WTC11 (cell line): ENCODE results near the gene C11orf97.

Experiments
- CREB1 ChIP-seq: sonication (generic); formaldehyde crosslinking; IDR thresholded peaks from 2 replicates; pipeline ENCODE4 v1.8.0; 2023; ENCODE audit warnings: mild to moderate bottlenecking, missing genetic modification reagents
- FOXJ3 ChIP-seq: sonication (generic); formaldehyde crosslinking; IDR thresholded peaks from 2 replicates; pipeline ENCODE4 v1.9.0; 2021; ENCODE audit warnings: missing genetic modification reagents, mild to moderate bottlenecking, borderline replicate concordance
- FOXP1 ChIP-seq: sonication (generic); formaldehyde crosslinking; IDR thresholded peaks from 2 replicates; pipeline ENCODE4 v1.8.0; 2022; ENCODE audit warnings: missing genetic modification reagents, mild to moderate bottlenecking, moderate library complexity, borderline replicate concordance
- JAZF1 ChIP-seq: fragments of 250-450 bp; sonication (Bioruptor Pico); IDR thresholded peaks from 2 replicates; pipeline ENCODE4 v1.9.0; 2021; ENCODE audit warnings: moderate library complexity, mild to moderate bottlenecking, inconsistent platforms
- JUN ChIP-seq: sonication (generic); formaldehyde crosslinking; IDR thresholded peaks from 2 replicates; pipeline ENCODE4 v1.8.0; 2023; ENCODE audit warnings: mild to moderate bottlenecking, missing genetic modification reagents
- NR1H2 ChIP-seq: sonication (generic); formaldehyde crosslinking; IDR thresholded peaks from 2 replicates; pipeline ENCODE4 v1.9.0; 2021; ENCODE audit warnings: mild to moderate bottlenecking, moderate library complexity, missing genetic modification reagents
- NR3C1 ChIP-seq: sonication (generic); formaldehyde crosslinking; conservative IDR thresholded peaks from 2 replicates; pipeline ENCODE4 v1.8.1; 2023; ENCODE audit warnings: low read depth, mild to moderate bottlenecking, missing genetic modification reagents
- SMAD3 ChIP-seq: sonication (generic); formaldehyde crosslinking; IDR thresholded peaks from 2 replicates; pipeline ENCODE4 v1.8.0; 2022; ENCODE audit warnings: missing genetic modification reagents, mild to moderate bottlenecking, borderline replicate concordance
- SOX15 ChIP-seq: fragments of 250-450 bp; sonication (Bioruptor Pico); IDR thresholded peaks from 2 replicates; pipeline ENCODE4 v1.9.0; 2021; ENCODE audit warnings: mild to moderate bottlenecking
- TP53 ChIP-seq: sonication (generic); formaldehyde crosslinking; IDR thresholded peaks from 2 replicates; pipeline ENCODE4 v1.8.1; 2023; ENCODE audit warnings: mild to moderate bottlenecking, missing genetic modification reagents
- ZNF232 ChIP-seq: sonication (generic); formaldehyde crosslinking; IDR thresholded peaks from 2 replicates; pipeline ENCODE4 v1.8.0; 2022; ENCODE audit warnings: mild to moderate bottlenecking, missing genetic modification reagents
- TF ChIP-seq, protein P1 (sequence below): fragments of 200-600 bp; IDR thresholded peaks from 2 replicates; pipeline ENCODE4 v1.8.0; 2022; ENCODE audit warnings: antibody characterized with exemption
- TF ChIP-seq, protein P2 (sequence below): fragments of 250-450 bp; sonication (Bioruptor Pico); IDR thresholded peaks from 2 replicates; pipeline ENCODE4 v2.1.2; 2022; ENCODE audit warnings: mild to moderate bottlenecking, moderate library complexity
- TF ChIP-seq, protein P3 (sequence below): sonication (generic); formaldehyde crosslinking; IDR thresholded peaks from 2 replicates; pipeline ENCODE4 v1.8.0; 2022; ENCODE audit warnings: mild to moderate bottlenecking, missing genetic modification reagents

DNA sequence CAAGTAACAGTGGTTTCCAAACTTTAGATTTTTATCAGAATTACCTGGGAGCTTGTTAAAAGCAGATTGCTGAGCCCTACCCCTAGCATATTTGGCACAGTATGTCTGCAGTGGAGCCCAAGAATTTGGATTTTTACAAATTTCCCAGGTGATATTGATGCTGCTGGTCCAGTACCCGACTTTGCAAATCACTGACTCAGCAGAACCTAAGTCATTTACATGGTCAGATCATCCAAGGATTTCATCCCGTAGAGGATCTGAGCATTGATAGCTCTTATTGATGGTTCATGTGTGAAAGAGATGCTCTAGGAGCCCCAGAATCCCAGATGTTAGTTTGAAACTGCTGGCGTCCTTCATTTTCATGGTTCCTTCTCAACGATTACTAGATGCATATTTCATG, 6.0 kb downstream of the C11orf97 start:
- TF ChIP-seq, protein P1, sequence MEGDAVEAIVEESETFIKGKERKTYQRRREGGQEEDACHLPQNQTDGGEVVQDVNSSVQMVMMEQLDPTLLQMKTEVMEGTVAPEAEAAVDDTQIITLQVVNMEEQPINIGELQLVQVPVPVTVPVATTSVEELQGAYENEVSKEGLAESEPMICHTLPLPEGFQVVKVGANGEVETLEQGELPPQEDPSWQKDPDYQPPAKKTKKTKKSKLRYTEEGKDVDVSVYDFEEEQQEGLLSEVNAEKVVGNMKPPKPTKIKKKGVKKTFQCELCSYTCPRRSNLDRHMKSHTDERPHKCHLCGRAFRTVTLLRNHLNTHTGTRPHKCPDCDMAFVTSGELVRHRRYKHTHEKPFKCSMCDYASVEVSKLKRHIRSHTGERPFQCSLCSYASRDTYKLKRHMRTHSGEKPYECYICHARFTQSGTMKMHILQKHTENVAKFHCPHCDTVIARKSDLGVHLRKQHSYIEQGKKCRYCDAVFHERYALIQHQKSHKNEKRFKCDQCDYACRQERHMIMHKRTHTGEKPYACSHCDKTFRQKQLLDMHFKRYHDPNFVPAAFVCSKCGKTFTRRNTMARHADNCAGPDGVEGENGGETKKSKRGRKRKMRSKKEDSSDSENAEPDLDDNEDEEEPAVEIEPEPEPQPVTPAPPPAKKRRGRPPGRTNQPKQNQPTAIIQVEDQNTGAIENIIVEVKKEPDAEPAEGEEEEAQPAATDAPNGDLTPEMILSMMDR = no peak
- TF ChIP-seq FOXJ3 (CRISPR knock-in tag) = no peak
- TF ChIP-seq SMAD3 (CRISPR knock-in tag) = no peak
- no peak for TF ChIP-seq ZNF232 (CRISPR knock-in tag)
- TF ChIP-seq JAZF1 (CRISPR knock-in tag) = no peak
- TF ChIP-seq JUN = no peak
- TF ChIP-seq NR1H2 (CRISPR knock-in tag) = no peak
- TF ChIP-seq TP53 (CRISPR knock-in tag) = no peak
- TF ChIP-seq, protein P2, sequence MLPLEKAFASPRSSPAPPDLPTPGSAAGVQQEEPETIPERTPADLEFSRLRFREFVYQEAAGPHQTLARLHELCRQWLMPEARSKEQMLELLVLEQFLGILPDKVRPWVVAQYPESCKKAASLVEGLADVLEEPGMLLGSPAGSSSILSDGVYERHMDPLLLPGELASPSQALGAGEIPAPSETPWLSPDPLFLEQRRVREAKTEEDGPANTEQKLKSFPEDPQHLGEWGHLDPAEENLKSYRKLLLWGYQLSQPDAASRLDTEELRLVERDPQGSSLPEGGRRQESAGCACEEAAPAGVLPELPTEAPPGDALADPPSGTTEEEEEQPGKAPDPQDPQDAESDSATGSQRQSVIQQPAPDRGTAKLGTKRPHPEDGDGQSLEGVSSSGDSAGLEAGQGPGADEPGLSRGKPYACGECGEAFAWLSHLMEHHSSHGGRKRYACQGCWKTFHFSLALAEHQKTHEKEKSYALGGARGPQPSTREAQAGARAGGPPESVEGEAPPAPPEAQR (CRISPR knock-in tag) = no peak
- no peak for TF ChIP-seq SOX15 (CRISPR knock-in tag)
- TF ChIP-seq, protein P3, sequence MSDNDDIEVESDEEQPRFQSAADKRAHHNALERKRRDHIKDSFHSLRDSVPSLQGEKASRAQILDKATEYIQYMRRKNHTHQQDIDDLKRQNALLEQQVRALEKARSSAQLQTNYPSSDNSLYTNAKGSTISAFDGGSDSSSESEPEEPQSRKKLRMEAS = no peak
- TF ChIP-seq CREB1 (CRISPR knock-in tag) = no peak
- TF ChIP-seq FOXP1 = no peak
- TF ChIP-seq NR3C1 = no peak
